Activated T-helper 2 cell treated with anti-CD3 and anti-CD28 coated beads, Interferon-gamma antibody, Interleukin-2, Interleukin-4, amounts not matched to agents 10 μg/mL and 5 μg/mL and 100 μg/mL, durations not matched to agents 14 hours and 24 hours and 36 hours (primary cell): Measurements from ENCODE around the gene HID1. TPM values are rescaled to one million over a fixed set of nuclear protein-coding genes. Genes with fewer than 3 reads are reported as not detected.
"Not testable (repeated sequence)": the region's sequence is repeated elsewhere in the genome, so short reads cannot be mapped to it uniquely, and the experiment has no call there.

Experiments
- DNase-seq: peaks from one replicate; pipeline ENCODE4 v3.0.0; 2021; ENCODE audit warnings: low spot score
- H3K27ac Mint-ChIP-seq: one replicate; pipeline ENCODE4 v1.8.0; 2021; ENCODE audit warnings: mixed read lengths
- H3K27me3 Mint-ChIP-seq: one replicate; pipeline ENCODE4 v1.8.0; 2021; ENCODE audit warnings: low read depth, mixed read lengths
- H3K36me3 Mint-ChIP-seq: one replicate; pipeline ENCODE4 v1.8.0; 2021; ENCODE audit warnings: low read depth, mixed read lengths
- H3K4me1 Mint-ChIP-seq: one replicate; pipeline ENCODE4 v1.8.0; 2021; ENCODE audit warnings: low read depth, mixed read lengths
- H3K4me3 Mint-ChIP-seq: one replicate; pipeline ENCODE4 v1.8.0; 2021; ENCODE audit warnings: low read depth, mild to moderate bottlenecking, moderate library complexity, mixed read lengths
- H3K9me3 Mint-ChIP-seq: one replicate; pipeline ENCODE4 v1.8.0; 2021; ENCODE audit warnings: mixed read lengths
- intact Hi-C: fragments of 100-400 bp; cut with micrococcal nuclease; formaldehyde crosslinking; loops from one replicate; pipeline ENCODE4 v1.15.1; 2023
- total RNA-seq: library from RNA; stranded (reverse); gene quantifications from 2 replicates; pipeline ENCODE4 v1.2.3, GENCODE V29; 2022

The HID1 gene
- total RNA-seq, 1 donor from 2014 or later, result 0.37 TPM

DNA sequence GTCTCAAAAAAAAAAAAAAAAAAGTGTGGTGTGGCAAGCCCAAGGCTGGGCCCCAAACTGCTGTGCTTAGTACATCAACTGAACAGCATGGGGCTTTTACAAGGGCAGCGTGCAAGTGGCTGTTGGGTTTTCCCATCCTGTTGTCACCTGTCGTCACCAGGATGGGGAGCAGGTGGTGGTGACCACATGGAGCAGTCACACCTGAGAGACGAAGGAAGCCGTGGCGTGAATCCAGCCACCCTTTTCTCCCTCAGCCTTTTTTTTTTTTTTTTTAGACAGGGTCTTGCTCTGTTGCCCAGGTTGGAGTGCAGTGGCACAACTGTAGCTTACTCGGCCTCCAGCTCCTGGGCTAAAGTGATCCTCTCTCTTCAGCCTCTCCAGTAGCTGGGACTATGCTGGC, 35.8 kb upstream of the HID1 start:
- peaks cover 13% of the 10 kb centered on the region for H3K4me1 Mint-ChIP-seq
- H3K27me3 Mint-ChIP-seq, result no peaks in the 10 kb centered on the region
- peaks cover 1% of the 10 kb centered on the region for H3K36me3 Mint-ChIP-seq
- H3K4me3 Mint-ChIP-seq, result no peak overlapping the region
- intact Hi-C loops, result no loop called here
- H3K9me3 Mint-ChIP-seq, result no peaks in the 10 kb centered on the region
- H3K27ac Mint-ChIP-seq, result no peak overlapping the region
- no peak for DNase-seq

DNA sequence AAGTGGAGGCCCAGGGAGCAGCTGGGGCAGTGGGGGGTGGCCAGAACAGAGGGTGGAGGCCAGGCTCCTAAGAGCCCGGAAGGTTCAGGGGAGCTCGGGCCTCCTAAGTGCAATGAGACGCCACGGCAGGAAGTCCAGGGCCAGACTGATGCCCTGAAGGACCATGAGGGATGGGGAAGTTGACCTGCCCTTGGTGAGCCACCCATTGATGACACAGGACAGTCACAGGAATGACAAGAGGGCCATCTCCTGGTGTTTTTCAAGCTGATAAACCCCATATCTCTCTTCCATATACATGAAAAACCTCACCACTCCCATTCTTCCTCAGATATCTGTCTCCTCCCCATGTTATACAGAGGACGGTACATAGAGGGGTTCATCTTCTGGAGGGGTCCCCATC, 34.1 kb upstream of the HID1 start:
- no peak overlapping the region for H3K4me3 Mint-ChIP-seq
- no peaks in the 10 kb centered on the region for H3K27me3 Mint-ChIP-seq
- peaks cover 8% of the 10 kb centered on the region for H3K4me1 Mint-ChIP-seq
- H3K36me3 Mint-ChIP-seq, result no peaks in the 10 kb centered on the region
- no peak overlapping the region for H3K27ac Mint-ChIP-seq
- DNase-seq, result no peak
- H3K9me3 Mint-ChIP-seq, result no peaks in the 10 kb centered on the region
- intact Hi-C loops, result no loop called here

DNA sequence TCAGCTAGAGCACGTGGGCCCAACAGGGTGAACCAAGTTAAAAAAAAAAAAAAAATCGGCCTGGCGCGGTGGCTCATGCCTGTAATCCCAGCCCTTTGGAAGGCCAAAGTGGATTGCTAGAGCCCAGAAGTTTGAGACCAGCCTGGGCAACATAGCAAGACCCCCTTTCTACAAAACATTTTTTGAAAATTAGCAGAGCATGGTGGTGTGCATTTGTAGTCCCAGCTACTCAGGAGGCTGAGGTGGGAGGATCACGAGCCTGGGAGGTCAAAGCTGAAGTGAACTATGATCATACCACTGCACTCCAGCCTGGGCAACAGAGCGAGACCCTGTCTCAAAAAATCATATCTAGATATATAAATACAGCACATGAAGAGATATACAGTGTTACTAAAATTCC, 33.5 kb upstream of the HID1 start:
- H3K4me1 Mint-ChIP-seq, H3K9me3 Mint-ChIP-seq, H3K4me3 Mint-ChIP-seq, DNase-seq, H3K36me3 Mint-ChIP-seq, H3K27me3 Mint-ChIP-seq, H3K27ac Mint-ChIP-seq, intact Hi-C loops: not testable (repeated sequence)

DNA sequence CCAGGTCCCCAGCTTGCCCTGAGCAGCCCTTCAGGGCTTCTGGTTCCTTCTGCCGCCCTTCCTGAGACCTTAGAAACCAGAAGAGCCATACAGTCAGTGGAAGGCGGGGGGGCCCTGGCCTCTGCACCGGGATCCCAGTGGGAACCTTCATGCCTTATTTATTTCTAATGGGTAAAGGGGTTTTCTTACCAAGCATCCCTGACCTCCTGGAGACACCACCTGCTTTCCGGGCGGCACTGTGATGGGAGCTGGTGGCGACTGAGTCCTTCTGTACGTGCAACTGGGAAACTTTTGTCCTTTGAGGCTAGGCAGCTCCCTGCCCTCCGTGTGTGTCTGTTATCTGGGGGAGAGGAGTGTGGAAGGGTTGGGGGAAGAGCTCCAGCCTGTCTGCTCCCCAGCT, 32.7 kb upstream of the HID1 start:
- H3K4me3 Mint-ChIP-seq, result no peak overlapping the region
- peaks cover 3% of the 10 kb centered on the region for H3K4me1 Mint-ChIP-seq
- intact Hi-C loops, result no loop called here
- no peak for DNase-seq
- no peaks in the 10 kb centered on the region for H3K9me3 Mint-ChIP-seq
- H3K27me3 Mint-ChIP-seq, result no peaks in the 10 kb centered on the region
- no peaks in the 10 kb centered on the region for H3K36me3 Mint-ChIP-seq
- H3K27ac Mint-ChIP-seq, result no peak overlapping the region

DNA sequence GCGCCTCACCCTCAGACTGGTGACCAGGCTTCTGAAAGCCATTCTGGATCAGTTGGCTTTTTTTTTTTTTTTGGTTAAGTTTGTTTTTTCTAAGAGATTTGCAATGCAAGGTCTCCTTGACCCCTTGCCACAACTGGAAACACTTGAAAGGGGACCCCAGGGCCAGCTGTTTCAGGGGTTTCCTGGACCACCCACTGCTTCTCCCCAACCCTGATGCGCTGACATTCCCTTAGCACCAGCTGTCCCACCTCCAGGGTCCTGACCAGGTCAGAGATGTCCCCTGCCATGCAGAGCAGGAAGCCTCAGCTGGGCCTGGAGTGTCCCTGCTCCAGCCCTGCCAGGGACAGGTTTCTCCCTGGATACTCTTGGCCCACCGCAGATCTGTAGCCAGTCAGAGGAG, 31.8 kb upstream of the HID1 start:
- no peak overlapping the region for H3K4me3 Mint-ChIP-seq
- no peak overlapping the region for H3K27ac Mint-ChIP-seq
- intact Hi-C loops, result no loop called here

DNA sequence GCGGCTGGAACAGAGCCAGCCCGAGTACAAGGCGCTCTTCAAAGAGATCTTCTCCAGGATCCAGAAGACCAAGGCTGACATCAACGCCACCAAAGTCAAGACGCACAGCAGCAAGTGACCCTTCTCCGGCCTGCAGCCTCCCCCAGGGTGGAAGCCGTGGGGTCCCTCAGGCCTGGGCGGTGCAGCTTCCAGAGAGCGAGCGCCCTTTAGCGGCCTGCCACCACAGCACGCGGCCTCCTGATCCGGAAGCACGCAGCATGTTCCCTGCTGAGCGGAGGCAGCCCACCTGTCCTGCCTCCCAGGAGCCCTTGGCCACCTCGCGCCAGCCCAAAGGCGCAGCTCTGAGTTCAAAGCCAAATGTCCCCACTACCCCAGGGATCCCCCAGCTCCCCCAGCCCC, 31.4 kb upstream of the HID1 start:
- no peaks in the 10 kb centered on the region for H3K36me3 Mint-ChIP-seq
- no peak overlapping the region for H3K4me3 Mint-ChIP-seq
- H3K9me3 Mint-ChIP-seq, result no peaks in the 10 kb centered on the region
- no peaks in the 10 kb centered on the region for H3K27me3 Mint-ChIP-seq
- peaks cover 3% of the 10 kb centered on the region for H3K4me1 Mint-ChIP-seq
- H3K27ac Mint-ChIP-seq, result no peak overlapping the region
- intact Hi-C loops, result no loop called here
- DNase-seq, result no peak

More for the DNA sequence above, 31.8 kb upstream of the HID1 start:
- H3K4me1 Mint-ChIP-seq, result peaks cover 3% of the 10 kb centered on the region
- H3K27me3 Mint-ChIP-seq, result no peaks in the 10 kb centered on the region
- H3K36me3 Mint-ChIP-seq, result no peaks in the 10 kb centered on the region
- DNase-seq, result no peak
- H3K9me3 Mint-ChIP-seq, result no peaks in the 10 kb centered on the region

DNA sequence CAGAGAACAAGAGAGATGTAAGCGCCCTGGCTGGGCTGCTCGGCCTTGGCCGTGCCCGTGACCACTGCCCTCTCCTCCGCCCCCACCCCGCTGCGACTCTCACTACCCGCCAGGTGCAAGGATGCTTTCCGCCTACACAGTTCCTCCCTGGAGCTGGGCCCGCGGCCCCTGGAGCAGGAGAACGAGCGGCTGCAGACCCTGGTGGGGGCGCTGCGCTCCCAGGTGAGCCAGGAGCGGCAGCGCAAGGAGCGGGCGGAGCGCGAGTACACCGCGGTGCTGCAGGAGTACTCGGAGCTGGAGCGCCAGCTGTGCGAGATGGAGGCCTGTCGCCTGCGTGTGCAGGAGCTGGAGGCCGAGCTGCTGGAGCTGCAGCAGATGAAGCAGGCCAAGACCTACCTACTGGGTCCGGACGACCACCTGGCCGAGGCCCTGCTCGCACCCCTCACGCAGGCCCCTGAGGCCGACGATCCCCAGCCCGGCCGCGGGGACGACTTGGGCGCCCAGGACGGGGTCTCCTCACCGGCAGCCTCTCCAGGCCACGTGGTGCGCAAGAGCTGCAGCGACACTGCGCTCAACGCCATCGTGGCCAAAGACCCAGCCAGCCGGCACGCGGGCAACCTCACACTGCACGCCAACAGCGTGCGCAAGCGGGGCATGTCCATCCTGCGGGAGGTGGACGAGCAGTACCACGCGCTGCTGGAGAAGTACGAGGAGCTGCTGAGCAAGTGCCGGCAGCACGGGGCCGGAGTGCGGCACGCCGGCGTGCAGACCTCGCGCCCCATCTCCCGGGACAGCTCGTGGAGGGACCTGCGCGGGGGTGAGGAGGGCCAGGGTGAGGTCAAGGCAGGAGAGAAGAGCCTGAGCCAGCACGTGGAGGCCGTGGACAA, 30.8 kb upstream of the HID1 start:
- Mint-ChIP-seq H3K36me3 (no peaks in the 10 kb centered on the region), H3K4me3 (no peak overlapping the region), H3K27me3 (no peaks in the 10 kb centered on the region), H3K27ac (no peak overlapping the region), H3K9me3 (no peaks in the 10 kb centered on the region), H3K4me1 (peaks cover 8% of the 10 kb centered on the region)
- DNase-seq, result no peak
- intact Hi-C loops, result no loop called here

DNA sequence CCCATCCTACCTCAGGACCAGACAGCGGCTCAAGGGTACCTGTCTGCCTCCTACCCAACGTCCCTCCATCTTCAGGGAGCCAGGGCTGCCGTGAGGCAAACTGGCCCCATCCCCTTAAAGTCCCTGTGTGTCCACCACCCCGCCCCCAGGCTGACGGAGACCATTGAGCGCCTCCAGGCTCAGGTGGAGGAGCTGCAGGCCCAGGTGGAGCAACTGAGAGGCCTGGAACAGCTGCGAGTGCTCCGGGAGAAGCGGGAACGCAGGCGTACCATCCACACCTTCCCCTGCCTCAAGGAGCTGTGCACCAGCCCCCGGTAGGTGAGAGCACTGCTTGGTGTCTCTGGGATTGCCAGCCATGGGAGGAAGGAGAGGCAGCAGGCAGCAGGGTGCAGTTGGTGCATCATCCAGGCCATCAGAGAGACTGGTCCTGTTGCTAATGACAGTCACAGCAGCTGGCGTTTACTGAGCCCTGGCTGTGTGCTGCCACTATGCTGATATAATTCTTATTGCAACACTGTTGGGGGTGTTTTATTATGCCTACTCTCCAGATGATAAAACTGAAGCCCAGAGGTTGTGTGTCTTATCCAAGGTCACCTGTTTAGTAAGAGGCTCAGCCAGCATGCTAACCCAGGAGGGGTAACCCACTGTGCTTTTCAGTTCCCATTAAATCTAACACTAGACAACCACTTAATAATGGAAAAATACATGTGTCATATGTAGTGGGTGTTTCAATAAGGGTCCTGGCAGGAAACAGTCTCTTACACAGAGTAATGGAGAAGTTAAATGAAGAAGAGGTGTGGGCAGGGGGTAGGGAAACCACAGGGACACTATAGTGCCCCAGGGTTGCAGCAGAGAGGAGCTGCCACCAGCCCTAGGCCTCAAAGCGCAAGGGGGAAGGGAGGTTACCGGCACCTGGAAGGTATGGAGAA, 29.6 kb upstream of the HID1 start:
- Mint-ChIP-seq H3K4me1 (peaks cover 9% of the 10 kb centered on the region), H3K9me3 (no peaks in the 10 kb centered on the region), H3K27ac (no peak overlapping the region), H3K27me3 (no peaks in the 10 kb centered on the region), H3K36me3 (no peaks in the 10 kb centered on the region), H3K4me3 (no peak overlapping the region)
- no peak for DNase-seq
- intact Hi-C loops, result no loop called here

DNA sequence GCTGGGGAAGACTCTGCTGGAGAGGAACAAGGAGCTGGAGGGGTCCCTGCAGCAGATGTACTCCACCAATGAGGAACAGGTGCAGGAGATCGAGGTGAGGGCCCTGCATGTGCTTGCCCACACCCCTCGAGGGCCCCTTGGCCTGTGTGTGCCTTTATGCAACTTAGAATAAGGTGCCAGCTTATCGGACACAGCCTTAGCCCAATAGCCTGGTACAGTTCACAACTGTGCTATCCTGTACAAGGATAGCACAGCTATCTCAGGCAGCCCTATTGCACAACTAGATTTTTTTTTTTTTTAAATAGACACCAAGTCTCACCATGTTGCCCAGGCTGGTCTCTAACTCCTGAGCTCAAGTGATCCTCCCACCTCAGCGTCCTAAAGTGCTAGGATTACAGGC, 27.0 kb upstream of the HID1 start:
- intact Hi-C loops, result no loop called here
- H3K27ac Mint-ChIP-seq, result no peak overlapping the region
- no peaks in the 10 kb centered on the region for H3K36me3 Mint-ChIP-seq
- H3K4me1 Mint-ChIP-seq, result peaks cover 9% of the 10 kb centered on the region
- H3K4me3 Mint-ChIP-seq, result no peak overlapping the region
- H3K9me3 Mint-ChIP-seq, result no peaks in the 10 kb centered on the region
- peaks cover 4% of the 10 kb centered on the region for H3K27me3 Mint-ChIP-seq
- no peak for DNase-seq

DNA sequence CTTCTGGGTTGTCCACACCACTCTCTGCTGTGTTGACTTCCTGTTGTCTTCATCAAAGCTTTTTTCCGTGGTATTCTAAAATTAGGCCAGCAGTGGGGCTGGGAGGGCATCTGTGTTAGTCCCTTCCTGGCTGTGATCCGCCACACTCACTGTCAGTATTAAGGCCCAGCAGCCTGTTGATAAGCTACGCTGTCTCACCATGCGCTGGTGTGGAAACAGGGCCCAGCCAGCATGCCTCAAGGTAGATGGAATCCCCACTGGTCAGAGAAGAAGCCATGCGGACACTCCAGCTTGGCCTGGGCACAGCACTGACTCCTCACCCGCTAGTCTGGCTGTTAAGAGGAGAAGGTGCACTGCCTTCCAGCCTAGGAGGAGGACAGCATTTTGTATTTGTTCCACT, 26.2 kb upstream of the HID1 start:
- no peaks in the 10 kb centered on the region for H3K9me3 Mint-ChIP-seq
- H3K27ac Mint-ChIP-seq, result no peak overlapping the region
- no peaks in the 10 kb centered on the region for H3K36me3 Mint-ChIP-seq
- intact Hi-C loops, result no loop called here
- H3K4me1 Mint-ChIP-seq, result peaks cover 9% of the 10 kb centered on the region
- DNase-seq, result no peak
- H3K4me3 Mint-ChIP-seq, result no peak overlapping the region
- peaks cover 4% of the 10 kb centered on the region for H3K27me3 Mint-ChIP-seq

DNA sequence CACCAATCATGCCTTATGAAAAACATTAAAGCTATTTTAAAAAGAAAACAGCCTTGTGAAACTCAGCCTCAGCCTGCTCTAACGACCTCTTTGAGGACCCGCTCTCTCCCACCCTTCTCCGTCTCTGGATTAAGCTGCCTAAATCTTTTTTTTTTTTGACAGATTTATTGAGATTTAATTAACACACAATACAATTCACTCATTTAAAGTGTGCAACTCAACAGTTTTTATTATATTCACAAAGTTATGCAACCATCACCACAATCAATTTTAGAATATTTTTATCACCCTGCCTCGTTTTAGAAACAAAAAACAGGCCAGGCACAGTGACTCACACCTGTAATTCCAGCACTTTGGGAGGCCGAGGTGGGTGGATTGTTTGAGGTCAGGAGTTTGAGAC, 23.3 kb upstream of the HID1 start:
- no peak overlapping the region for H3K4me3 Mint-ChIP-seq
- no peaks in the 10 kb centered on the region for H3K36me3 Mint-ChIP-seq
- intact Hi-C loops, result no loop called here
- peaks cover 12% of the 10 kb centered on the region for H3K27me3 Mint-ChIP-seq
- no peaks in the 10 kb centered on the region for H3K9me3 Mint-ChIP-seq
- H3K4me1 Mint-ChIP-seq, result peaks cover 6% of the 10 kb centered on the region
- no peak for DNase-seq
- no peak overlapping the region for H3K27ac Mint-ChIP-seq

DNA sequence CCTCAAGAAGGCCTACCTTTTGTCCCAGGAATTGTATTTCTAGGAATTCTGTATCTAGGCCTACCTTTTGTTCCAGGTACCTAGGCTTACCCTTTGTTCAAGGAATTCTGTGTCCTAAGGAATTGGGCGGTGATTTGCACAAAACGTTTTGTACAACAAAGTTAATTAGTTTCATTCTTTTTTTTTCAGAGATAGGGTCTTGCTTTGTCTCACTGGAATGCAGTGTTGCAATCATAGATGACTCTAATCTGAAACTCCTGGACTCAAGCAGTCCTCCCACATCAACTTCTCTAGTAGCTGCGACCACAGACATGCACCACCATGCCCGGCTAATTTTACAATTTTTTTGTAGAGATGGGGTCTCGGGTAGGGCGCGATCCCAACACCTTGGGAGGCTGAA, 21.9 kb upstream of the HID1 start:
- Mint-ChIP-seq H3K9me3 (no peaks in the 10 kb centered on the region), H3K4me1 (peaks cover 6% of the 10 kb centered on the region)
- intact Hi-C loops, result no loop called here

DNA sequence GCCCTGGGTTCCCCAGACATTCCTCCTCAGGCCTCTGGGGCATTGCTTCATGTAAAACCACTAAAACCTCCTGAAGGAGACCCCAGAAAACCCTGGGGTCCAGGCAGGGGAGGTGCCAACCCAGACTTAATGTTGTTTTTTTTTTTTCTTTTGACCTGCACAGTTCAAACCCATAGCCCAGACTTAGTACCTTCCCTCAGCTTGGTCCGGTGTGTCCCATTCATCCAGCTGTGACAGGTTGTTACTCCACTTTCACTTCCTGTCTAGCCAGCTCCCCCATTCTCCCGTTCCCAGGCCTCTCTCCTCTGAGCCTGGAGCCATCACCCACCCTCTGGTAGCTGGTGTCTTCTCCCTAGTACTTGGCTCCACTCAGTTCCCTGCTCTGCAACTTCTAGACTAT, 19.7 kb upstream of the HID1 start:
- Mint-ChIP-seq H3K4me3 (no peak overlapping the region), H3K27me3 (peaks cover 24% of the 10 kb centered on the region), H3K4me1 (peaks cover 1% of the 10 kb centered on the region), H3K27ac (no peak overlapping the region), H3K36me3 (no peaks in the 10 kb centered on the region), H3K9me3 (no peaks in the 10 kb centered on the region)
- intact Hi-C loops, result no loop called here
- no peak for DNase-seq

More for the DNA sequence above, 21.9 kb upstream of the HID1 start:
- Mint-ChIP-seq H3K4me3 (no peak overlapping the region), H3K36me3 (no peaks in the 10 kb centered on the region), H3K27me3 (peaks cover 12% of the 10 kb centered on the region), H3K27ac (no peak overlapping the region)
- no peak for DNase-seq
